ENCODE data around the gene TRAPPC2.

DNA sequence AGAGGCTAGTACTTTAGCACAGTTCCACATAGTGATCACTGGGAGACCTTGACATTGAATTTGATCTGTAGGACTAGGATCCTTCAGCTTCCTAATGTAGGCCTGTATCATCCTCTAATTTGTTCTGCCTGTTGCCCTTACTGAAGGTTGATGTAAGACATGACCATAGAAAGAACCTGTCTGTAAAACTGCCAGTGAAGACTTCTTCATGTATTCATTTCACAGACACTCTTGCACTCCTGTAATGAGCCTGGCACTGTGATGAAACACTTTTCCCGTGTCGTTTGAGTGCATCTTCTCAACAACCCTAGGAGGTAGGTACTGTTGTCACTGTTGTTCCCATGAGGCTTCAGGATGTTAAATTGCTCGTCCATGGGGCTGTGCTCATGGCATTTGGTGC, 30.8 kb downstream of the TRAPPC2 start:
- TF ChIP-seq, protein P1, sequence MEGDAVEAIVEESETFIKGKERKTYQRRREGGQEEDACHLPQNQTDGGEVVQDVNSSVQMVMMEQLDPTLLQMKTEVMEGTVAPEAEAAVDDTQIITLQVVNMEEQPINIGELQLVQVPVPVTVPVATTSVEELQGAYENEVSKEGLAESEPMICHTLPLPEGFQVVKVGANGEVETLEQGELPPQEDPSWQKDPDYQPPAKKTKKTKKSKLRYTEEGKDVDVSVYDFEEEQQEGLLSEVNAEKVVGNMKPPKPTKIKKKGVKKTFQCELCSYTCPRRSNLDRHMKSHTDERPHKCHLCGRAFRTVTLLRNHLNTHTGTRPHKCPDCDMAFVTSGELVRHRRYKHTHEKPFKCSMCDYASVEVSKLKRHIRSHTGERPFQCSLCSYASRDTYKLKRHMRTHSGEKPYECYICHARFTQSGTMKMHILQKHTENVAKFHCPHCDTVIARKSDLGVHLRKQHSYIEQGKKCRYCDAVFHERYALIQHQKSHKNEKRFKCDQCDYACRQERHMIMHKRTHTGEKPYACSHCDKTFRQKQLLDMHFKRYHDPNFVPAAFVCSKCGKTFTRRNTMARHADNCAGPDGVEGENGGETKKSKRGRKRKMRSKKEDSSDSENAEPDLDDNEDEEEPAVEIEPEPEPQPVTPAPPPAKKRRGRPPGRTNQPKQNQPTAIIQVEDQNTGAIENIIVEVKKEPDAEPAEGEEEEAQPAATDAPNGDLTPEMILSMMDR (conservative IDR thresholded peaks at IDR 0.05; ENCODE audit: low read length), result no peak
- no peak for TF ChIP-seq EZH2phosphoT487 (IDR thresholded peaks at IDR 0.05; ENCODE audit: borderline replicate concordance)
